HG03139 (cell line): ENCODE results near the gene EDA2R.

Source experiments
- ATAC-seq: cut with Tn5 transposase; IDR thresholded peaks from one replicate; pipeline ENCODE4 v1.9.1; 2021; ENCODE audit not compliant: unreplicated experiment

EDA2R gene

GRCh38 chrX:66547847-66548369 lies 91.0 kb downstream of the EDA2R start:
- ATAC-seq = no peak
